Omental fat pad (tissue), 4 donors: ENCODE data around the gene GAPDHS. TPM values are rescaled to one million over a fixed set of nuclear protein-coding genes. Genes with fewer than 3 reads are reported as not detected.

Experiments
- ATAC-seq: fragments of 150-250 bp; one replicate; pipeline ENCODE4 v1.9.1; 2016; ENCODE audit warnings: mild to moderate bottlenecking, moderate library complexity; ENCODE audit not compliant: low FRiP score
- DNase-seq: peaks from one replicate; pipeline ENCODE4 v3.0.0-alpha.2; 2019; ENCODE audit warnings: low spot score
- total RNA-seq, 4 donors: library from RNA; depleted of rRNA; stranded (reverse); fragments of >200 nt; gene quantifications; one replicate each; pipeline ENCODE4 v1.1.0, GENCODE V29; 2016
- TF ChIP-seq, protein P1 (sequence below), 3 donors: fragments of 450-650 bp; IDR thresholded peaks; one replicate each; pipeline ENCODE4 v1.5.1; 2016 to 2017; ENCODE audit warnings: antibody characterized with exemption in 3 of 3, mild to moderate bottlenecking in 3 of 3, moderate library complexity in 2 of 3

Gene GAPDHS
- total RNA-seq, 4 donors from 2014 or later = not detected

- TF ChIP-seq, protein P1, sequence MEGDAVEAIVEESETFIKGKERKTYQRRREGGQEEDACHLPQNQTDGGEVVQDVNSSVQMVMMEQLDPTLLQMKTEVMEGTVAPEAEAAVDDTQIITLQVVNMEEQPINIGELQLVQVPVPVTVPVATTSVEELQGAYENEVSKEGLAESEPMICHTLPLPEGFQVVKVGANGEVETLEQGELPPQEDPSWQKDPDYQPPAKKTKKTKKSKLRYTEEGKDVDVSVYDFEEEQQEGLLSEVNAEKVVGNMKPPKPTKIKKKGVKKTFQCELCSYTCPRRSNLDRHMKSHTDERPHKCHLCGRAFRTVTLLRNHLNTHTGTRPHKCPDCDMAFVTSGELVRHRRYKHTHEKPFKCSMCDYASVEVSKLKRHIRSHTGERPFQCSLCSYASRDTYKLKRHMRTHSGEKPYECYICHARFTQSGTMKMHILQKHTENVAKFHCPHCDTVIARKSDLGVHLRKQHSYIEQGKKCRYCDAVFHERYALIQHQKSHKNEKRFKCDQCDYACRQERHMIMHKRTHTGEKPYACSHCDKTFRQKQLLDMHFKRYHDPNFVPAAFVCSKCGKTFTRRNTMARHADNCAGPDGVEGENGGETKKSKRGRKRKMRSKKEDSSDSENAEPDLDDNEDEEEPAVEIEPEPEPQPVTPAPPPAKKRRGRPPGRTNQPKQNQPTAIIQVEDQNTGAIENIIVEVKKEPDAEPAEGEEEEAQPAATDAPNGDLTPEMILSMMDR (IDR thresholded peaks at IDR 0.05) = no peak
- DNase-seq (no peak), ATAC-seq (no peak)
Measured at GRCh38 chr19:35491836-35492360, 41.4 kb upstream of the GAPDHS start.

GRCh38 chr19:35493971-35494370 is 39.3 kb upstream of the GAPDHS start:
- ATAC-seq = no peak
- TF ChIP-seq, protein P1 (IDR thresholded peaks at IDR 0.05) = no peak
- DNase-seq = no peak

DNA sequence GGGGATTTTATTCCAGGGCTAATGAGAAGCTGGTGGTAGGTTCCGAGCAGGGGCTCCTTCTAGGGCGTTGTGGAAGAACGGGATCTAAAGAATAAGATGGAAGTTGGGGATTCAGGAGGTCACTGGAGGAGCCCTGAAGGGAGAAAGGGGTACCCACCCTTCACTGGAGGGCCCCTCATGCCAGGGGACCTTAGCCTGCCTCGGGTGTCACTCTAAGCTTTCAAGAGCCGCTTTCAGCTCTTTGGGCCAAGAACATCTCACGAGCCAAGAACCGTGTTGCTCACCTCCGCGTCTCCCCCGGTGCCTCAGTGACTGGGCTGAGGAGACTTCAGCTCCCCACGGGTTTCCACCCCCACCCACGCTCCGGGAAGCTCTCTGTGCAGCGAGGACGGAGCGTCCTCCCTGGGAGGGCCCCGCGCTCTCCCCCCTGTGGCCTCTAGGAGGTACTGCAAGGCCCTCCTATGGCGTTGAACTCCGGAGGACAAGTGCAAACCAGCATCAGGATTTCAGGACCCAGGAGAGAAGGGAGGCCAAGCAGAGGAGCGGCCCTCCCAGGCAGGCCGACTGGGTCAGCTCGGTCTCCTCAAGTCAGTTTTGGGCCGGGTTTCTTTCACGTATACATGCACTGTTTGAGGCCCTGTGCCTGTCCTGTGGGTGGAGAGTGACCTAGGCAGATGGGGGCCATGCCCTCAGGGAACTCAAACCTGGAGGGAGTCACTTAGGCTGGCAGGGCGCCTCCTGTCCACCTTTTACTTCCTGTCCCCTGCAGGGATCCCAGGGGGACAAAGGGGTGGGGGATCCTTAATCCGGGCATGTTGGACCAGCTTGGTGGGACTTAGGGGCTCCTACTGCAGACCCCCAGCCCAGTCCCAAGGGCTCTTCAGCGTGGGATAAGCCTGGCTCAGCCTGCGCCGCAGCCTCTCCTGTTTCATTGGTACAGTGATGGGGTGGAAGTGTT is 37.9 kb upstream of the GAPDHS start:
- DNase-seq (no peak), ATAC-seq (peak; percentile 90)
- TF ChIP-seq, protein P1 (IDR thresholded peaks at IDR 0.05) = peak in 2 of 3 donors; percentile 84 to 86

DNA sequence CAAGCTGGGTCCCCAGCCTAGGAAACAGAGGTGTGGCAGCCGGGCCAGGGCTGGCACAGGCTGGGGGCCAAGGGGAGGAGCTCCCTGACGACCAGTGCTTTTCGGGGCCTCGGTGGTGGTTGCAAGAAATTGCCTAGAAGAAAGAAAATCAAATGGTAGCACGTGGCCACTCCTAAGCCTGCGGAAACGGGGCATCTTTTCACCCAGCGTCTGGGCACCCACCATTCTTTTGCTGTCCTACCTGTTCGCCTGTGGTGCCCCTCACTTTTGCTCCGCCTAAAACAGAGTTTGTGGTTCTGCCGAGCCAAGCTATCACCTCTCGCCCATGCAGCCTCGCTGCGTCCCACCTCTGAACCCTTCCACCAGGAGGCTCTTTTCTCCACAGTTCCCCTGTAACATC is 35.9 kb upstream of the GAPDHS start:
- ATAC-seq (no peak), DNase-seq (no peak)
- TF ChIP-seq, protein P1 (IDR thresholded peaks at IDR 0.05) = no peak

- DNase-seq = no peak
- TF ChIP-seq, protein P1 (IDR thresholded peaks at IDR 0.05) = no peak
- ATAC-seq = no peak
Measured at GRCh38 chr19:35498220-35498619, 35.0 kb upstream of the GAPDHS start.

DNA sequence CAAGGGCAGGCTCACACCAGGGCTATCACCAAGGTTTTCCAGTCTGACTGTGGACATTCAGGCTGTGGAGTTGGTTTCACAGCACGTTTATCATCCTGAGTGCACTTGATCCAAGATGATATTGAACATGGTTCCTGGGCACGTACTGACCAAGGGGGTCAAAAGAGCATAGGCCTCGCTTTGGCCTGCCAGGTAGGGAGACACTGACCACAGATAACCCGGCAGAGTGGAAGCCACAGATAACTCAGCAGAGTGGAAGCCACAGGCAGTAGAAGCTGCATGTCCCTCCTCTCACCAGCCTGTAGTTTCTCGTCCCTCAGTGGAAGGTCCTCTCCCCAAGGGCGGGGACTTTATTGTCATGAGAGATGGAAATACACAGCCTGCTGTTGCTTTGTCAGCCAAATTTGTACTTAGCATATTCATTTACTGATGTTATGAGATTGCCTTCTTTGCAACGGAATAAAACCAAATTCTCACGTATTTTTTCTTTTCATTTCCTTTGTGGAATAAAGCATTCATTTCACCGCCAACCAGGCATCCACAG is 34.2 kb upstream of the GAPDHS start:
- ATAC-seq = no peak
- TF ChIP-seq, protein P1 (IDR thresholded peaks at IDR 0.05) = no peak
- no peak for DNase-seq
